Erythroblast (primary cell): ENCODE results near the gene NUP93.

Source experiments
- GATA1 ChIP-seq: IDR thresholded peaks from 2 replicates; pipeline ENCODE4 v1.6.1; 2011; ENCODE audit warnings: low read depth, mild to moderate bottlenecking, control low read depth, low read length, moderate library complexity
- POLR2A ChIP-seq: IDR thresholded peaks from 2 replicates; pipeline ENCODE4 v1.6.1; 2011; ENCODE audit warnings: mild to moderate bottlenecking, low read length

DNA sequence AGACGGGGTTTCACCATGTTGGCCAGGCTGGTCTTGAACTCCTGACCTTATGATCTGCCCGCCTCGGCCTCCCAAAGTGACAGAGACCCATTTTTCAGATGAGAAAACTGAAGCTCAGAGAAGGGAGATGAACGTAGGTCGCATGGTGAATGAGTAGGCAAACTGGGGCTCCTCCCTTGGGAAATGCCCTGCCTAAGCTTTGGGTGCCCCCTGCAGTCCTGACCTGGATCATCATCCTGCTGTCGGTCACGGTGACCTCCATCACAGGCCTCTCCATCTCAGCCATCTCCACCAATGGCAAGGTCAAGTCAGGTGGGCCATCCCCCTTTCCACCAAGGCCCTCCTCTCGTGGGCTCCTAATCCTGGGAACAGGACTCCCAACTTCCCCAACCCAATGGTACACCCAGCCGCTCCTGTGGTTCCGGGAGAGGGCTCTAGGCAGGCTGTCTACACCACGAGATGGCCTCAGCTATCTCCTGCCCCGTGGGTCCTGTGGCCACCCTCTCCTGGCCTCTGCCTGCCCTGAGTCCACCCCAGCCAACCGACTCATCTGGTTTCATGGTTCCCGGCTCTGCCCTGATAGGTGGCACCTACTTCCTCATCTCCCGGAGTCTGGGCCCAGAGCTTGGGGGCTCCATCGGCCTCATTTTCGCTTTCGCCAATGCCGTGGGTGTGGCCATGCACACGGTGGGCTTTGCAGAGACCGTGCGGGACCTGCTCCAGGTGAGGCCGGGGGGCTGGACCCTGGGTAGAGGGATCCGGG, 139.8 kb downstream of the NUP93 start:
- no peak for TF ChIP-seq POLR2A
- no peak for TF ChIP-seq GATA1
